ENCODE results near the gene WFDC11. TPM values are rescaled to one million over a fixed set of nuclear protein-coding genes. Genes with fewer than 3 reads are reported as not detected.
A peak's percentile ranks its signal among the peaks of the same experiment; 100 is the strongest.
"Not testable (repeated sequence)": the region's sequence is repeated elsewhere in the genome, so short reads cannot be mapped to it uniquely, and the experiment has no call there.

WFDC11 gene
- not detected in 2 replicates for total RNA-seq (ENCODE audit: low replicate concordance)

DNA sequence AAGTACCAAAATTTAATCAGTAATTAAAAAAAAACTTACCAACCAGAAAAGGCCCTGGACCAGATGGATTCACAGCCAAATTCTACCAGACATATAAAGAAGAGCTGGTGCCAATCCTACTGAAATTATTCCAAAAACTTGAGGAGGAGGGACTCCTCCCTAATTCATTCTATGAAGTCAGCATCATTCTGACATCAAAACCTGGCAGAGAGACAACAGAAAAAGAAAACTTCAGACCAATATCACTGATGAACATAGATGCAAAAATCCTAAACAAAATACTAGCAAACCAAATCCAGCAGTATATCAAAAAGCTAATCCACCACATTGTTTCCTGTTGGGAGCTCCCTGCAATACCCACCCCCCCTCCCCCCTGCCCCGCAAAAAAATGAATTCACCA, at the start of gene WFDC11:
TSS of gene WFDC11 (minus strand) at position 101 of the 400 bp plus-strand sequence. CDS start 19,639 bp downstream, outside the sequence.
- DNase-seq (ENCODE audit: low read depth) = no peak
- TF ChIP-seq, protein P1, sequence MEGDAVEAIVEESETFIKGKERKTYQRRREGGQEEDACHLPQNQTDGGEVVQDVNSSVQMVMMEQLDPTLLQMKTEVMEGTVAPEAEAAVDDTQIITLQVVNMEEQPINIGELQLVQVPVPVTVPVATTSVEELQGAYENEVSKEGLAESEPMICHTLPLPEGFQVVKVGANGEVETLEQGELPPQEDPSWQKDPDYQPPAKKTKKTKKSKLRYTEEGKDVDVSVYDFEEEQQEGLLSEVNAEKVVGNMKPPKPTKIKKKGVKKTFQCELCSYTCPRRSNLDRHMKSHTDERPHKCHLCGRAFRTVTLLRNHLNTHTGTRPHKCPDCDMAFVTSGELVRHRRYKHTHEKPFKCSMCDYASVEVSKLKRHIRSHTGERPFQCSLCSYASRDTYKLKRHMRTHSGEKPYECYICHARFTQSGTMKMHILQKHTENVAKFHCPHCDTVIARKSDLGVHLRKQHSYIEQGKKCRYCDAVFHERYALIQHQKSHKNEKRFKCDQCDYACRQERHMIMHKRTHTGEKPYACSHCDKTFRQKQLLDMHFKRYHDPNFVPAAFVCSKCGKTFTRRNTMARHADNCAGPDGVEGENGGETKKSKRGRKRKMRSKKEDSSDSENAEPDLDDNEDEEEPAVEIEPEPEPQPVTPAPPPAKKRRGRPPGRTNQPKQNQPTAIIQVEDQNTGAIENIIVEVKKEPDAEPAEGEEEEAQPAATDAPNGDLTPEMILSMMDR (IDR thresholded peaks at IDR 0.05; ENCODE audit: insufficient read depth, low read length) = no peak
- no peak within 1 kb of the TSS for H3K4me3 ChIP-seq (ENCODE audit: low read depth, low read length)

DNA sequence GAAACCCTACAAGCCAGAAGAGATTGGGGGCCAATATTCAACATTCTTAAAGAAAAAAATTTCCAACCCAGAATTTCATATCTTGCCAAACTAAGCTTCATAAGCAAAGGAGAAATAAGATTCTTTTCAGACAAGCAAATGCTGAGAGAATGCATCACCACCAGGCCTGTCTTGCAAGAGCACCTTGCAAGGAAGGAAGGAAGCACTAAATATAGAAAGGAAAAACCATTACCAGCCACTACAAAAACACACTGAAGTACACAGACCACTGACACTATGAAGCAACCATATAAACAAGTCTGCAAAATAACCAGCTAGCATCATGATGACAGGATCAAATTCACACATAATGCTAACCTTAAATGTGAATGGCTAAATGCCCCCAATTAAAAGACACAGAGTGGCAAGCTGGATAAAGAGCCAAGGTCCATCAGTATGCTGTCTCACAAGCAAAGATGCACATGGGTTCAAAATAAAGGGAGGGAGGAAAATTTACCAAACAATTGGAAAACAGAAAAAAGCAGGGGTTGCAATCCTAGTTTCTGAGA, 46.2 kb upstream of the WFDC11 start:
- not testable (repeated sequence) for H3K4me3 ChIP-seq (ENCODE audit: low read depth, low read length); DNase-seq (ENCODE audit: low read depth)

DNA sequence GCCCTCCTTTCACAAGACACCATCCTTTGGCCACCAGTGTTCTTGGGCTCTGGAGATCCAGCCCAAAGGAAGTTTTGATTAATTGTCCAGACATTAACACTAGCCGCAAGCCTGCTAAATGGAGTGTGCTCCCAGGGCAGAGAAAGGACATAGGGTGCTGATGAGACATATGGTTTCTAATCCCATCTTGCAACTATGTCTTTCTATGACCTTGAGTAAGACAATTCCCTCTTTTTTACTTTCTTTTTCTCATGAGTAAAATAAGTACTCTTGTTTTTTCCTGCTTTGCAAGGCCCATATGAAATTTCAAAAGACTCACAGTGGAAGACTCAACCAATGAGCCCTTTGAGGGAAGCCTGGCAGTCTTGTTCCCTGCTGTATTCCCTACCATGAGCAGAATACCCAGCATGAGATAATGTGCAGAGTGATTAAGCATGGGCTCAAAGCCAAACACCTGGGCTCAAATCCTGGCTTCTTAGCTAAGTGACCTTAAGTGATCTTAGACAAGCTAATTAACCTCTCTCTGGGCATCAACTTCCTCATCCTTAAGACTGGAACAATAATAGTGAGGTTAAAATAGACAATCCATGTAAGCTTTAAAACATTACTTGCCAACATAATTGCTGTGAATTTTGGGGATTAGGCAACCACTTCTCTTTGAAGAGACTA, 35.1 kb upstream of the WFDC11 start, which contains the start of gene WFDC10B:
TSS of gene WFDC10B (minus strand) at position 51 of the 669 bp plus-strand sequence. CDS start 19,027 bp downstream, outside the sequence.
- TF ChIP-seq, protein P1 (IDR thresholded peaks at IDR 0.05; ENCODE audit: insufficient read depth, low read length) = no peak
- no peak for DNase-seq (ENCODE audit: low read depth)
- no peak within 1 kb of the TSS for H3K4me3 ChIP-seq (ENCODE audit: low read depth, low read length)

- H3K4me3 ChIP-seq (ENCODE audit: low read depth, low read length) = no peak within 1 kb of the TSS
- DNase-seq (ENCODE audit: low read depth) = no peak
- TF ChIP-seq, protein P1 (IDR thresholded peaks at IDR 0.05; ENCODE audit: insufficient read depth, low read length) = no peak
Observed at GRCh38 chr20:45701873-45702272, 31.8 kb upstream of the WFDC11 start, which contains the start of gene WFDC13. WFDC13 (plus strand) TSS chr20:45702038; CDS start chr20:45702124, 86 bp downstream.

DNA sequence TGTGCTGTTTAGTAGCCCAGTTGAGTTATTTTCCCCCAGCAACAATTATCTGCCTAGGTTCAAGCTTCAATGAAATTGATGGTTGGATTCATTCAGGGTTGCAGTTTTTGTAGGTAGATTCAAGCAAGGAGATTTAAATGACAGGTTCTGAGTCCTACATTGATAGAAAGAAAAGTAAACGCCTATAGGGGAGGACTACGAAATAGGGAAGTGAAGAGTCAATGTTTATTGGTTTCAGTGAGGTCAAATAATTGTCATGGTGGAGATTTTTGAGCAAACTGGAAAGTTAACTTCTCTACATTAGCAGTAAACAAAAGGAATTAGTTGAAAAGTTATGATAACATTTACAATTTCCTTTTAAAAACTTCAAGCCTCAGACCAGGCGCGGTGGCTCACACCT, 31.1 kb upstream of the WFDC11 start:
- TF ChIP-seq, protein P1 (IDR thresholded peaks at IDR 0.05; ENCODE audit: insufficient read depth, low read length) = no peak
- DNase-seq (ENCODE audit: low read depth) = no peak
- no peak overlapping the region for H3K4me3 ChIP-seq (ENCODE audit: low read depth, low read length)

DNA sequence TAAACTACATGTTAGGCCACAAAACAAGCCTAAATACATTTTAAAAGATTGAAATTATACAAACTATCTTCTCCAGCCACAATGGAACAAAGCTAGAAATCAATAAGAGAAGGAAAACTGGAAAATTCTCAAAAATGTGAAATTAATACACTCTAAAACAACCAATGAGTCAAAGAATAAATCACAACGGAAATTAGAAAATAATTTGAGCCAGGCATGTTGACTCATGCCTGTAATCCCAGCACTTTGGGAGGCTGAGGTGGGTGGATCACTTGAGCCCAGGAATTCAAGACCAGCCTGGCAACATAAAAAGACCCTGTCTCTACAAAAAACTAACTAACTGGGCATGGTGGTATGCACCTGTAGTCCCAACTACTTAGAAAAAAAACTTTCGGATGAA, 25.5 kb upstream of the WFDC11 start:
- DNase-seq (ENCODE audit: low read depth) = no peak
- H3K4me3 ChIP-seq (ENCODE audit: low read depth, low read length) = no peak overlapping the region
- TF ChIP-seq, protein P1 (IDR thresholded peaks at IDR 0.05; ENCODE audit: insufficient read depth, low read length) = no peak

DNA sequence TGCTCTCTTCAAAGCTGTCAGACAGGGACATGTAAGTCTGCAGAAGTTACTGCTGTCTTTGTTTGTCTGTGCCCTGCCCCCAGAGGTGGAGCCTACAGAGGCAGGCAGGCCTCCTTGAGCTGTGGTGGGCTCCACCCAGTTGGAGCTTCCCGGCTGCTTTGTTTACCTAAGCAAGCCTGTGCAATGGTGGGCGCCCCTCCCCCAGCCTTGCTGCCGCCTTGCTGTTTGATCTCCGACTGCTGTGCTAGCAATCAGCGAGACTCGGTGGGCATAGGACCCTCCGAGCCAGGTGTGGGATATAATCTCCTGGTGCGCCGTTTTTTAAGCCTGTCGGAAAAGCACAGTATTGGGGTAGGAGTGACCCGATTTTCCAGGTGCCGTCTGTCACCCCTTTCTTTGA, 23.3 kb upstream of the WFDC11 start:
- DNase-seq (ENCODE audit: low read depth); H3K4me3 ChIP-seq (ENCODE audit: low read depth, low read length): not testable (repeated sequence)

GRCh38 chr20:45685896-45686295, 15.9 kb upstream of the WFDC11 start:
- no peak overlapping the region for H3K4me3 ChIP-seq (ENCODE audit: low read depth, low read length)
- DNase-seq (ENCODE audit: low read depth) = no peak
- TF ChIP-seq, protein P1 (IDR thresholded peaks at IDR 0.05; ENCODE audit: insufficient read depth, low read length) = peak; percentile 20
